ENCODE measurements around the gene GNAL.

GRCh38 chr18:11857177-11857887 lies 168.3 kb downstream of the GNAL start:
- TF ChIP-seq CTCF (conservative IDR thresholded peaks at IDR 0.05; ENCODE audit: low read depth, low read length) (no peak), EZH2 (IDR thresholded peaks at IDR 0.05; ENCODE audit: low read length, unreplicated experiment) (no peak)
